SK-N-SH (cell line): ENCODE measurements around the gene C8B. TPM values are rescaled to one million over a fixed set of nuclear protein-coding genes. Genes with fewer than 3 reads are reported as not detected.

Experiments
- CTCF ChIA-PET: fragments of 300-600, 350-600 bp; formaldehyde crosslinking; extraction: SDS; loops from one replicate; lab custom pipeline; 2021; lab: Yijun Ruan, JAX
- POLR2A ChIA-PET: fragments of 350-600 bp; sonication (Branson Sonifier 250); formaldehyde crosslinking; extraction: SDS; loops from one replicate; lab custom pipeline; 2020; ENCODE audit warnings: antibody characterized with exemption, inconsistent platforms; lab: Yijun Ruan, JAX
- DNase-seq: peaks from one replicate; pipeline ENCODE4 v3.0.0; 2012
- H2AFZ ChIP-seq: fragments of 200-600 bp; sonication (generic); 2 replicates; pipeline ENCODE4 v1.8.1; 2016; ENCODE audit warnings: antibody characterized with exemption, mild to moderate bottlenecking, low read depth
- H3F3A ChIP-seq: fragments of 200-600 bp; sonication (generic); replicated peaks from 2 replicates; pipeline ENCODE3; 2016; ENCODE audit warnings: antibody characterized with exemption, mild to moderate bottlenecking; ENCODE audit not compliant: insufficient read depth
- H3K27ac ChIP-seq, 2 experiments: fragments of 200-500 bp in 1 of 2; fragments of 200-600 bp in 1 of 2; sonication (Bioruptor generic) in 1 of 2; sonication (generic), shearing (Covaris generic) in 1 of 2; 2 replicates each; pipeline versions ENCODE4 v1.5.1 to v1.6.1; 2014 to 2016; ENCODE audit warnings: low read depth in 2 of 2, inconsistent platforms in 1 of 2, low read length in 1 of 2, mild to moderate bottlenecking in 1 of 2, mixed read lengths in 1 of 2
- H3K27me3 ChIP-seq: fragments of 200-600 bp; sonication (generic), shearing (Covaris generic); 2 replicates; pipeline ENCODE4 v1.6.1; 2016; ENCODE audit warnings: mixed run types; ENCODE audit not compliant: insufficient read depth
- H3K36me3 ChIP-seq, 2 experiments: fragments of 200-500 bp in 1 of 2; fragments of 200-600 bp in 1 of 2; sonication (Bioruptor generic) in 1 of 2; sonication (generic) in 1 of 2; replicated peaks in 1 of 2; 2 replicates each; pipeline versions ENCODE3 to v1.5.1; 2014 to 2016; ENCODE audit warnings: low read length in 1 of 2, mild to moderate bottlenecking in 1 of 2; ENCODE audit not compliant: insufficient read depth in 2 of 2, control insufficient read depth in 1 of 2
- H3K4me1 ChIP-seq, 2 experiments: fragments of 200-500 bp in 1 of 2; fragments of 200-600 bp in 1 of 2; sonication (Bioruptor generic) in 1 of 2; sonication (generic), shearing (Covaris generic) in 1 of 2; 2 replicates each; pipeline versions ENCODE4 v1.5.1 to v1.6.1; 2014 to 2016; ENCODE audit warnings: low read depth in 1 of 2, low read length in 1 of 2, mixed run types in 1 of 2; ENCODE audit not compliant: insufficient read depth in 2 of 2, control insufficient read depth in 1 of 2
- H3K4me2 ChIP-seq: fragments of 200-600 bp; sonication (generic), shearing (Covaris generic); 2 replicates; pipeline ENCODE4 v1.6.1; 2017; ENCODE audit warnings: mixed run types
- H3K4me3 ChIP-seq, 2 experiments: fragments of 200-500 bp in 1 of 2; fragments of 200-600 bp in 1 of 2; sonication (Bioruptor generic) in 1 of 2; sonication (generic), shearing (Covaris generic) in 1 of 2; 2 replicates each; pipeline versions ENCODE4 v1.5.1 to v1.8.1; 2014 to 2016; ENCODE audit warnings: low read depth in 2 of 2, inconsistent platforms in 1 of 2, low read length in 1 of 2, mild to moderate bottlenecking in 1 of 2, mixed read lengths in 1 of 2, moderate library complexity in 1 of 2
- H3K79me2 ChIP-seq: fragments of 200-600 bp; sonication (generic); 2 replicates; pipeline ENCODE4 v1.8.1; 2017; ENCODE audit warnings: mild to moderate bottlenecking; ENCODE audit not compliant: insufficient read depth
- H3K9ac ChIP-seq: fragments of 200-600 bp; sonication (generic); 2 replicates; pipeline ENCODE4 v1.6.1; 2017; ENCODE audit warnings: mixed run types
- H3K9me2 ChIP-seq: fragments of 200-600 bp; sonication (generic); 2 replicates; pipeline ENCODE4 v1.6.1; 2017; ENCODE audit warnings: mixed run types
- H3K9me3 ChIP-seq: fragments of 200-600 bp; sonication (generic); 2 replicates; pipeline ENCODE4 v1.6.1; 2017; ENCODE audit warnings: mixed run types, mild to moderate bottlenecking, moderate library complexity
- H4K20me1 ChIP-seq: fragments of 200-600 bp; sonication (generic); 2 replicates; pipeline ENCODE4 v1.6.1; 2017; ENCODE audit warnings: mild to moderate bottlenecking, mixed run types; ENCODE audit not compliant: insufficient read depth
- EZH2phosphoT487 ChIP-seq: fragments of 200-600 bp; sonication (generic); IDR thresholded peaks from 2 replicates; pipeline ENCODE4 v1.6.1; 2017; ENCODE audit warnings: low read depth, mixed run types, mild to moderate bottlenecking, antibody characterized with exemption, moderate library complexity, borderline replicate concordance
- FOSL2 ChIP-seq: IDR thresholded peaks from 2 replicates; pipeline ENCODE4 v1.4.0; 2012; ENCODE audit warnings: low read depth, mild to moderate bottlenecking, moderate library complexity, borderline replicate concordance
- FOXJ3 ChIP-seq: sonication (generic); formaldehyde crosslinking; IDR thresholded peaks from 2 replicates; pipeline ENCODE4 v1.5.1; 2020; ENCODE audit warnings: mild to moderate bottlenecking, missing genetic modification reagents
- FOXM1 ChIP-seq: IDR thresholded peaks from 2 replicates; pipeline ENCODE4 v1.4.0; 2012; ENCODE audit warnings: low read depth, mild to moderate bottlenecking
- GABPA ChIP-seq: IDR thresholded peaks from 2 replicates; pipeline ENCODE4 v1.4.0; 2012; ENCODE audit warnings: low read depth, mild to moderate bottlenecking
- GATA2 ChIP-seq: sonication (generic); formaldehyde crosslinking; IDR thresholded peaks from 2 replicates; pipeline ENCODE4 v1.5.0; 2020; ENCODE audit warnings: mild to moderate bottlenecking, missing genetic modification reagents
- JUND ChIP-seq: IDR thresholded peaks from 2 replicates; pipeline ENCODE4 v1.4.0; 2012
- MXI1 ChIP-seq: IDR thresholded peaks from 2 replicates; pipeline ENCODE4 v1.6.1; 2012; ENCODE audit warnings: mild to moderate bottlenecking, low read depth, low read length, improper control_type of control experiment
- NFIC ChIP-seq: IDR thresholded peaks from 2 replicates; pipeline ENCODE4 v1.4.0; 2012; ENCODE audit warnings: borderline replicate concordance
- RAD21 ChIP-seq: IDR thresholded peaks from 2 replicates; pipeline ENCODE4 v1.6.1; 2012; ENCODE audit warnings: mild to moderate bottlenecking, low read length
- RFX5 ChIP-seq: IDR thresholded peaks from 2 replicates; pipeline ENCODE4 v1.6.1; 2012; ENCODE audit warnings: mild to moderate bottlenecking, improper control_type of control experiment, low read length
- SIN3A ChIP-seq: IDR thresholded peaks from 2 replicates; pipeline ENCODE4 v1.6.1; 2012; ENCODE audit warnings: low read depth, mild to moderate bottlenecking, low read length, moderate library complexity, borderline replicate concordance
- TEAD4 ChIP-seq: IDR thresholded peaks from 2 replicates; pipeline ENCODE4 v1.4.0; 2012; ENCODE audit warnings: mild to moderate bottlenecking, borderline replicate concordance; ENCODE audit not compliant: insufficient read depth
- YY1 ChIP-seq: IDR thresholded peaks from 2 replicates; pipeline ENCODE4 v1.4.0; 2012; ENCODE audit warnings: low read depth, mild to moderate bottlenecking
- WGBS: methylation state at CpG from one replicate; pipeline ENCODE4 v1.1.6; 2017; ENCODE audit warnings: low lambda C conversion rate; 5-methylcytosine and 5-hydroxymethylcytosine counted together
- polyA plus RNA-seq, 3 experiments: library from polyadenylated mRNA; depleted of rRNA; stranded (reverse); fragments of >200 nt; gene quantifications; 2 replicates each; pipeline ENCODE4 v1.2.3, GENCODE V29; 2012
- TF ChIP-seq, protein P1 (sequence below): fragments of 150-350 bp; IDR thresholded peaks from 2 replicates; pipeline ENCODE4 v1.6.1; 2017; ENCODE audit warnings: antibody characterized with exemption, low read length, low read depth, borderline replicate concordance
- TF ChIP-seq, protein P2 (sequence below): IDR thresholded peaks from 2 replicates; pipeline ENCODE4 v1.4.0; 2012; ENCODE audit warnings: low read depth, borderline replicate concordance
- TF ChIP-seq, protein P3 (sequence below): IDR thresholded peaks from 2 replicates; pipeline ENCODE4 v1.4.0; 2012; ENCODE audit warnings: low read depth, borderline replicate concordance
- TF ChIP-seq, protein P4 (sequence below): IDR thresholded peaks from 2 replicates; pipeline ENCODE4 v1.4.0; 2012; ENCODE audit warnings: low read depth
- TF ChIP-seq, protein P5 (sequence below): fragments of 150-350 bp; IDR thresholded peaks from 2 replicates; pipeline ENCODE4 v1.6.1; 2016; ENCODE audit warnings: mild to moderate bottlenecking, low read depth, low read length

The C8B gene
- polyA plus RNA-seq, 1 of the 3 experiments (the other 2 are of a cell fraction), result not detected

DNA sequence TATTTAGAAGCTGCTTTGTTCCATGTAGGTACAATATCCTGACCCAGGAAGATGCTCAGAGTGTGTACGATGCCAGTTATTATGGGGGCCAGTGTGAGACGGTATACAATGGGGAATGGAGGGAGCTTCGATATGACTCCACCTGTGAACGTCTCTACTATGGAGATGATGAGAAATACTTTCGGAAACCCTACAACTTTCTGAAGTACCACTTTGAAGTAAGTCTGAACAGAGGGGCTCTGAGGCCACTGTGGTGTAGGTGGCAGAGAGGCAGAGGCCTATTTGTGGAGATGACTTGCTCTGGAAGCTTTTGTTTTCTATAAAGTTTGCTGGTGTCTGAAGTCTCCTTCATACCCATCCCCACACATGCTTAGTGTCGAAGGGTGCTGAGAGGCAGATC, 84.4 kb downstream of the C8B start (continued):
- TF ChIP-seq, protein P1, sequence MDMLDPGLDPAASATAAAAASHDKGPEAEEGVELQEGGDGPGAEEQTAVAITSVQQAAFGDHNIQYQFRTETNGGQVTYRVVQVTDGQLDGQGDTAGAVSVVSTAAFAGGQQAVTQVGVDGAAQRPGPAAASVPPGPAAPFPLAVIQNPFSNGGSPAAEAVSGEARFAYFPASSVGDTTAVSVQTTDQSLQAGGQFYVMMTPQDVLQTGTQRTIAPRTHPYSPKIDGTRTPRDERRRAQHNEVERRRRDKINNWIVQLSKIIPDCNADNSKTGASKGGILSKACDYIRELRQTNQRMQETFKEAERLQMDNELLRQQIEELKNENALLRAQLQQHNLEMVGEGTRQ, result no peak
- TF ChIP-seq SIN3A (no peak), FOXM1 (no peak), RAD21 (no peak)

DNA sequence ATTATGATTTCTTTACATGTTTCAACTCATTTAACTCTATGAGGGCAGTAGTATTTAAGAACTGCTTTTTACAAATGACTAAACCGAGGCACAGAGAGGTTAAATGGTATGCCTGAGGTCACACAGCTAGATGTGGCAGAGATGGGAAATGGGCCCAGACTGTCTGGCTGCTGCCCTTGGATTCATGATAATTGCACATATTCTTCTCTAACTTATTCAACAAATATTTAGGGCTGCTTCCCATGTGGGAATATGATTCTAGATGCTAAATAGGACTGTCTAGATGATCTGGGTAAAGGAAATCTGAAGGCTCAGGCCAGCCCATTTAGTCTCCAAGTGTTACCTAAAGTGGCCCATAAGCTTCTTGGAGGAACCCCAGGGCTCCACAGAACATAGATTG, 85.0 kb downstream of the C8B start:
- H3F3A ChIP-seq, result no peaks in the 10 kb centered on the region
- no peaks in the 10 kb centered on the region; a peak in 1 of 4 replicates for H3K4me1 ChIP-seq
- no peaks in the 10 kb centered on the region for H3K27me3 ChIP-seq
- no peak overlapping the region for H2AFZ ChIP-seq
- ChIA-PET CTCF (no interaction called here), POLR2A (no interaction called here)
- no peak for TF ChIP-seq TEAD4
- TF ChIP-seq, protein P2, sequence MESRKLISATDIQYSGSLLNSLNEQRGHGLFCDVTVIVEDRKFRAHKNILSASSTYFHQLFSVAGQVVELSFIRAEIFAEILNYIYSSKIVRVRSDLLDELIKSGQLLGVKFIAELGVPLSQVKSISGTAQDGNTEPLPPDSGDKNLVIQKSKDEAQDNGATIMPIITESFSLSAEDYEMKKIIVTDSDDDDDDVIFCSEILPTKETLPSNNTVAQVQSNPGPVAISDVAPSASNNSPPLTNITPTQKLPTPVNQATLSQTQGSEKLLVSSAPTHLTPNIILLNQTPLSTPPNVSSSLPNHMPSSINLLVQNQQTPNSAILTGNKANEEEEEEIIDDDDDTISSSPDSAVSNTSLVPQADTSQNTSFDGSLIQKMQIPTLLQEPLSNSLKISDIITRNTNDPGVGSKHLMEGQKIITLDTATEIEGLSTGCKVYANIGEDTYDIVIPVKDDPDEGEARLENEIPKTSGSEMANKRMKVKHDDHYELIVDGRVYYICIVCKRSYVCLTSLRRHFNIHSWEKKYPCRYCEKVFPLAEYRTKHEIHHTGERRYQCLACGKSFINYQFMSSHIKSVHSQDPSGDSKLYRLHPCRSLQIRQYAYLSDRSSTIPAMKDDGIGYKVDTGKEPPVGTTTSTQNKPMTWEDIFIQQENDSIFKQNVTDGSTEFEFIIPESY, result no peak
- no peak for TF ChIP-seq GABPA
- no peak for TF ChIP-seq MXI1
- TF ChIP-seq EZH2phosphoT487, result no peak
- no peak for TF ChIP-seq NFIC
- TF ChIP-seq, protein P3, sequence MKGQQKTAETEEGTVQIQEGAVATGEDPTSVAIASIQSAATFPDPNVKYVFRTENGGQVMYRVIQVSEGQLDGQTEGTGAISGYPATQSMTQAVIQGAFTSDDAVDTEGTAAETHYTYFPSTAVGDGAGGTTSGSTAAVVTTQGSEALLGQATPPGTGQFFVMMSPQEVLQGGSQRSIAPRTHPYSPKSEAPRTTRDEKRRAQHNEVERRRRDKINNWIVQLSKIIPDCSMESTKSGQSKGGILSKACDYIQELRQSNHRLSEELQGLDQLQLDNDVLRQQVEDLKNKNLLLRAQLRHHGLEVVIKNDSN, result no peak
- TF ChIP-seq RFX5, result no peak
- no peak for TF ChIP-seq FOSL2
- no peak for TF ChIP-seq FOXJ3 (CRISPR knock-in tag)
- TF ChIP-seq, protein P4, sequence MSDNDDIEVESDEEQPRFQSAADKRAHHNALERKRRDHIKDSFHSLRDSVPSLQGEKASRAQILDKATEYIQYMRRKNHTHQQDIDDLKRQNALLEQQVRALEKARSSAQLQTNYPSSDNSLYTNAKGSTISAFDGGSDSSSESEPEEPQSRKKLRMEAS, result no peak
- no peak for TF ChIP-seq FOXM1
- TF ChIP-seq, protein P5, sequence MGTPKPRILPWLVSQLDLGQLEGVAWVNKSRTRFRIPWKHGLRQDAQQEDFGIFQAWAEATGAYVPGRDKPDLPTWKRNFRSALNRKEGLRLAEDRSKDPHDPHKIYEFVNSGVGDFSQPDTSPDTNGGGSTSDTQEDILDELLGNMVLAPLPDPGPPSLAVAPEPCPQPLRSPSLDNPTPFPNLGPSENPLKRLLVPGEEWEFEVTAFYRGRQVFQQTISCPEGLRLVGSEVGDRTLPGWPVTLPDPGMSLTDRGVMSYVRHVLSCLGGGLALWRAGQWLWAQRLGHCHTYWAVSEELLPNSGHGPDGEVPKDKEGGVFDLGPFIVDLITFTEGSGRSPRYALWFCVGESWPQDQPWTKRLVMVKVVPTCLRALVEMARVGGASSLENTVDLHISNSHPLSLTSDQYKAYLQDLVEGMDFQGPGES, result no peak
- no peak for TF ChIP-seq JUND
- TF ChIP-seq GATA2 (CRISPR knock-in tag), result no peak
- no peak for TF ChIP-seq YY1
- H3K36me3 ChIP-seq, result no peaks in the 10 kb centered on the region
- no peak overlapping the region for H3K27ac ChIP-seq
- H4K20me1 ChIP-seq, result no peaks in the 10 kb centered on the region
- H3K79me2 ChIP-seq, result no peaks in the 10 kb centered on the region
- no peaks in the 10 kb centered on the region for H3K9me2 ChIP-seq
- no peaks in the 10 kb centered on the region for H3K9me3 ChIP-seq
- no peak overlapping the region for H3K9ac ChIP-seq
- DNase-seq, result no peak
- no peak overlapping the region for H3K4me2 ChIP-seq
- 15% methylated on average over 1 of the region's 1 CpG for WGBS
- H3K4me3 ChIP-seq, result no peak overlapping the region

Other genes with a start within 250 kb of the C8B start
- not detected in 2 replicates for gene FYB2, start 146.6 kb downstream of the C8B start, polyA plus RNA-seq (2012; rRNA removed)
- gene C8A, start 111.2 kb downstream of the C8B start, polyA plus RNA-seq (2012; rRNA removed), result not detected in 2 replicates